Thyroid gland (tissue), 4 donors: ENCODE data around the gene ETV6. TPM values are rescaled to one million over a fixed set of nuclear protein-coding genes. Genes with fewer than 3 reads are reported as not detected.

Experiments
- DNase-seq, 2 donors: peaks; one replicate each; pipeline ENCODE4 v3.0.0-alpha.2; 2019
- H3K27ac ChIP-seq, 3 donors: fragments of 200-600 bp; sonication (generic); 1 replicate in 2 of 3; 2 replicates in 1 of 3; pipeline ENCODE4 v1.5.1; 2016 to 2019; ENCODE audit warnings: mild to moderate bottlenecking in 1 of 3, moderate library complexity in 1 of 3
- H3K27me3 ChIP-seq: fragments of 200-600 bp; sonication (generic); one replicate; pipeline ENCODE4 v1.5.1; 2019
- H3K36me3 ChIP-seq, 2 donors: fragments of 200-600 bp; sonication (generic); one replicate each; pipeline ENCODE4 v1.5.1; 2016 to 2019
- H3K4me1 ChIP-seq, 2 donors: fragments of 200-600 bp; sonication (generic); one replicate each; pipeline ENCODE4 v1.5.1; 2017 to 2019
- H3K4me3 ChIP-seq, 3 donors: fragments of 200-600 bp; sonication (generic); replicated peaks in 1 of 3; 1 replicate in 2 of 3; 2 replicates in 1 of 3; pipeline ENCODE4 v1.5.1; 2016; ENCODE audit warnings: mild to moderate bottlenecking in 1 of 3
- H3K9me3 ChIP-seq: fragments of 200-600 bp; sonication (generic); one replicate; pipeline ENCODE4 v1.5.1; 2017
- CTCF ChIP-seq, 6 experiments: fragments of 200-600 bp in 3 of 6; fragments of 450-650 bp in 3 of 6; sonication (generic) in 3 of 6; IDR thresholded peaks; one replicate each; pipeline ENCODE4 v1.5.1; 2016 to 2019; ENCODE audit warnings: antibody characterized with exemption in 6 of 6, mild to moderate bottlenecking in 2 of 6, inconsistent platforms in 1 of 6, moderate library complexity in 1 of 6
- POLR2A ChIP-seq, 2 donors: fragments of 450-650 bp; IDR thresholded peaks; one replicate each; pipeline ENCODE4 v1.6.1; 2017; ENCODE audit warnings: antibody characterized with exemption in 2 of 2, mild to moderate bottlenecking in 2 of 2, moderate library complexity in 1 of 2
- WGBS, 2 donors: methylation state at CpG; one replicate each; pipeline ENCODE4 v1.1.5; 2017; 5-methylcytosine and 5-hydroxymethylcytosine counted together
- intact Hi-C: fragments of 100-400 bp; cut with DNase I; formaldehyde crosslinking; loops from one replicate; pipeline ENCODE4 v1.15.1; 2023
- total RNA-seq, 4 donors: library from RNA; depleted of rRNA; stranded (reverse); fragments of >200 nt; gene quantifications; one replicate each; pipeline ENCODE4 v1.2.3, GENCODE V29; 2016

ETV6 gene
- total RNA-seq, 4 donors from 2014 or later = 16.6 to 35.6 (median 17.2) TPM

- Histone ChIP-seq H3K9me3 (no peaks in the 10 kb centered on the region), H3K36me3 (no peaks in the 10 kb centered on the region), H3K4me1 (peaks cover 30 to 52% of the 10 kb centered on the region in 2 donors), H3K27me3 (no peaks in the 10 kb centered on the region), H3K27ac (no peak overlapping the region), H3K4me3 (no peak overlapping the region)
- no peak for DNase-seq
- 53 to 57% methylated on average over 3 of the region's 3 CpGs for WGBS, 2 donors
- intact Hi-C loops = no loop called here
- TF ChIP-seq POLR2A (IDR thresholded peaks at IDR 0.05) (no peak), CTCF (IDR thresholded peaks at IDR 0.05) (no peak)
Measured at GRCh38 chr12:11710906-11711305, 61.4 kb downstream of the ETV6 start.

GRCh38 chr12:11711651-11712327, 62.3 kb downstream of the ETV6 start:
- H3K4me3 ChIP-seq = no peak overlapping the region
- 77 to 84% methylated on average over 9 of the region's 9 CpGs for WGBS, 2 donors
- no peak for DNase-seq

DNA sequence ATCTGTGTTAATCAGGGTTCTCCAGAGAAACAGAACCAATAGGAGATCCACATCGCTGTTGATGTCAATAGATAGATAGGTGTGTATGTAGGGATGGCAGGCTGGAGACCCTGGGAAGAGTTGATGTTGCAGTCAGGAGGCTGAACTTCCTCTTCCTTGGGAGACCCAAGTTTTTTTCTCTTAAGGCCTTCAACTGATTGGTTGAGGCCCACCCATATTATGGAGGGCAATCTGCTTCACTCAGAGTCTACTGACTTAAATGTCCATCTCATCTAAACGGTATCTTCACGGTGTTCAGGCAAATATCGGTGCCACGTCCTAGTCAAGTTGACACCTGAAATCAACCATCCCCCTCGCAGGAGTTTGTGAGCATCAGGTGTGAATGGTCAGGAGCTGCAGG, 63.0 kb downstream of the ETV6 start:
- Histone ChIP-seq H3K9me3 (no peaks in the 10 kb centered on the region), H3K27me3 (no peaks in the 10 kb centered on the region), H3K4me1 (peaks cover 21 to 44% of the 10 kb centered on the region in 2 donors), H3K4me3 (no peak overlapping the region), H3K27ac (no peak overlapping the region), H3K36me3 (no peaks in the 10 kb centered on the region)
- intact Hi-C loops = no loop called here
- DNase-seq = no peak
- 96 to 99% methylated on average over 6 of the region's 6 CpGs for WGBS, 2 donors
- TF ChIP-seq CTCF (IDR thresholded peaks at IDR 0.05) (no peak), POLR2A (IDR thresholded peaks at IDR 0.05) (no peak)

More at GRCh38 chr12:11711651-11712327, 62.3 kb downstream of the ETV6 start:
- H3K27me3 ChIP-seq = no peaks in the 10 kb centered on the region
- H3K9me3 ChIP-seq = no peaks in the 10 kb centered on the region
- H3K27ac ChIP-seq = no peak overlapping the region
- H3K36me3 ChIP-seq = no peaks in the 10 kb centered on the region
- TF ChIP-seq POLR2A (IDR thresholded peaks at IDR 0.05) (no peak), CTCF (IDR thresholded peaks at IDR 0.05) (no peak)
- peaks cover 21 to 44% of the 10 kb centered on the region in 2 donors for H3K4me1 ChIP-seq
- intact Hi-C loops = no loop called here

- 94 to 98% methylated on average over 4 of the region's 4 CpGs for WGBS, 2 donors
- Histone ChIP-seq H3K4me3 (no peak overlapping the region), H3K9me3 (no peaks in the 10 kb centered on the region), H3K4me1 (peaks cover 14 to 44% of the 10 kb centered on the region in 2 donors), H3K27me3 (no peaks in the 10 kb centered on the region), H3K27ac (no peak overlapping the region), H3K36me3 (no peaks in the 10 kb centered on the region)
- DNase-seq = no peak
- intact Hi-C loops = no loop called here
- no peak for TF ChIP-seq POLR2A (IDR thresholded peaks at IDR 0.05)
Measured at GRCh38 chr12:11713202-11713601, 63.7 kb downstream of the ETV6 start.

GRCh38 chr12:11714626-11715025, 65.2 kb downstream of the ETV6 start:
- intact Hi-C loops = no loop called here
- H3K4me1 ChIP-seq = peaks cover 10 to 47% of the 10 kb centered on the region in 2 donors

More at GRCh38 chr12:11714626-11715025, 65.2 kb downstream of the ETV6 start:
- Histone ChIP-seq H3K27ac (no peak overlapping the region), H3K36me3 (no peaks in the 10 kb centered on the region), H3K4me3 (no peak overlapping the region), H3K27me3 (no peaks in the 10 kb centered on the region), H3K9me3 (no peaks in the 10 kb centered on the region)
- DNase-seq = no peak
- TF ChIP-seq POLR2A (IDR thresholded peaks at IDR 0.05) (no peak), CTCF (IDR thresholded peaks at IDR 0.05) (no peak)
- WGBS, 2 donors = 90% methylated on average over 5 of the region's 5 CpGs
